ENCODE results near the gene CTSE. TPM values are rescaled to one million over a fixed set of nuclear protein-coding genes. Genes with fewer than 3 reads are reported as not detected.

The CTSE gene
- total and polyA plus RNA-seq, 9 of the 15 experiments (the other 6 are each of a cell fraction or from before 2014, with no cell fraction given): 0.04 to 0.18 (median 0.09) TPM; not detected in 4

- Histone ChIP-seq H3K27ac (ENCODE audit: extremely low read depth, low read depth, low read length) (no peak overlapping the region), H3K9me1 (ENCODE audit: control insufficient read depth, insufficient read depth, low read length) (no peaks in the 10 kb centered on the region), H3K9me3 (replicated peaks; ENCODE audit: control insufficient read depth, insufficient read depth, low read depth, low read length) (no peaks in the 10 kb centered on the region), H3K36me3 (ENCODE audit: control insufficient read depth, insufficient read depth, low read length) (no peaks in the 10 kb centered on the region), H3K4me2 (ENCODE audit: insufficient read depth, low read length) (no peak overlapping the region), H3K79me2 (ENCODE audit: control insufficient read depth, insufficient read depth, low read length) (no peaks in the 10 kb centered on the region), H3K9ac (ENCODE audit: insufficient read depth in 1 of 2, low read depth in 2 of 2, low read length in 2 of 2) (no peak overlapping the region), H3K4me1 (replicated peaks in 1 of 2; ENCODE audit: control insufficient read depth in 2 of 2, insufficient read depth in 2 of 2, low read length in 2 of 2) (peaks cover 9 to 16% of the 10 kb centered on the region in 2 experiments), H4K20me1 (replicated peaks; ENCODE audit: control insufficient read depth, insufficient read depth, low read length) (no peaks in the 10 kb centered on the region; the same call in 1 of the 2 replicates), H3K27me3 (ENCODE audit: control insufficient read depth in 2 of 2, insufficient read depth in 2 of 2, low read length in 2 of 2) (peaks cover 3 to 20% of the 10 kb centered on the region in 2 experiments; a peak in 3 of 5 replicates), H2AFZ (ENCODE audit: low read depth, low read length) (no peak overlapping the region), H3K4me3 (no peak overlapping the region)
- ChIA-PET POLR2A (interaction anchor here (0.6 kb wide), 1 partner anchor 9 kb away, joined by 3 read pairs; the partner anchor contains the start of gene CTSE), CTCF (ENCODE audit: low intra/inter-chr PET ratio) (no interaction called here)
- BruUV-seq (replicated peaks): no TSS peak
- TF ChIP-seq ZFP36 (IDR thresholded peaks at IDR 0.05; ENCODE audit: low read depth, low read length, partially characterized antibody): no peak
- no peak for TF ChIP-seq PRMT5 (CRISPR knock-in tag; IDR thresholded peaks at IDR 0.05)
- TF ChIP-seq FOXK1 (CRISPR knock-in tag; IDR thresholded peaks at IDR 0.05; ENCODE audit: borderline replicate concordance): no peak
- no peak for TF ChIP-seq MXD1 (CRISPR knock-in tag; IDR thresholded peaks at IDR 0.05; ENCODE audit: borderline replicate concordance, poor library complexity, severe bottlenecking)
- TF ChIP-seq CBX1 (IDR thresholded peaks at IDR 0.05; ENCODE audit: low read depth): no peak
- TF ChIP-seq MTF1 (CRISPR knock-in tag; IDR thresholded peaks at IDR 0.05; ENCODE audit: borderline replicate concordance): no peak
- TF ChIP-seq E2F4 (CRISPR knock-in tag; IDR thresholded peaks at IDR 0.05; ENCODE audit: low read depth): no peak
- no peak for TF ChIP-seq ZNF780A (CRISPR knock-in tag; IDR thresholded peaks at IDR 0.05)
- no peak for TF ChIP-seq EHMT2 (IDR thresholded peaks at IDR 0.05)
- TF ChIP-seq NFE2L1 (tag; IDR thresholded peaks at IDR 0.05; ENCODE audit: borderline replicate concordance, low read depth): no peak
- TF ChIP-seq MAFF (IDR thresholded peaks at IDR 0.05; ENCODE audit: low read length): no peak
- TF ChIP-seq HDAC1 (IDR thresholded peaks at IDR 0.05): no peak
- TF ChIP-seq CXXC5 (CRISPR knock-in tag; IDR thresholded peaks at IDR 0.05): no peak
- DNase-seq (ENCODE audit: extremely low read depth in 1 of 4, low spot score in 3 of 4) (no peak), FAIRE-seq (no peak), ATAC-seq (no peak)
- 10% methylated on average over 5 of the region's 5 CpGs for WGBS (ENCODE audit: insufficient coverage, low coverage, missing lambda C conversion rate)
- in situ Hi-C loops (cut with MboI) (no loop called here), intact Hi-C loops (cut with micrococcal nuclease) (no loop called here)
These were observed 9.1 kb downstream of the CTSE start for GRCh38 chr1:206014601-206015000.
